Measurements from ENCODE around the gene L3MBTL1. TPM values are rescaled to one million over a fixed set of nuclear protein-coding genes. Genes with fewer than 3 reads are reported as not detected.

Gene L3MBTL1
- total RNA-seq, 1 experiment from 2014 or later, result 24.9 TPM

GRCh38 chr20:43508604-43509040 lies 1.1 kb downstream of the L3MBTL1 start:
- TF ChIP-seq REST (IDR thresholded peaks at IDR 0.05; ENCODE audit: insufficient read depth in 1 of 2, low read depth in 2 of 2, low read length in 1 of 2), result no peak
- no peak for TF ChIP-seq POLR2AphosphoS5 (IDR thresholded peaks at IDR 0.05; ENCODE audit: low read depth, low read length)
- TF ChIP-seq TCF7L2 (IDR thresholded peaks at IDR 0.05; ENCODE audit: low read depth, low read length), result no peak
- TF ChIP-seq CTCF (IDR thresholded peaks at IDR 0.05), result no peak
- no peak for TF ChIP-seq SIN3A (IDR thresholded peaks at IDR 0.05; ENCODE audit: borderline replicate concordance, insufficient read depth, low read depth, low read length)
- H3K36me3 ChIP-seq (ENCODE audit: control insufficient read depth, insufficient read depth, low read length), result no peaks in the 10 kb centered on the region
- BruUV-seq (replicated peaks), result TSS peak; percentile 81
- H3K27me3 ChIP-seq (ENCODE audit: control insufficient read depth, insufficient read depth, low read length), result no peaks in the 10 kb centered on the region
- peaks cover 6% of the 10 kb centered on the region; the same call in 1 of the 2 replicates for H3K4me1 ChIP-seq (ENCODE audit: control insufficient read depth, insufficient read depth, low read length)
- in situ Hi-C loops (cut with HindIII; ENCODE audit: low pct_unique_long_range_greater_than_20kb, low sequenced_read_pairs), result no loop called here
- ATAC-seq, result no peak
- H3K9me3 ChIP-seq (ENCODE audit: control insufficient read depth, insufficient read depth, low read depth, low read length), result no peaks in the 10 kb centered on the region
- no peak for DNase-seq (ENCODE audit: low read depth, low spot score)
- intact Hi-C loops (cut with micrococcal nuclease; ENCODE audit: unreplicated experiment), result no loop called here
- peak overlapping the region; percentile 69 to 73 for H3K4me3 ChIP-seq (ENCODE audit: low read depth in 2 of 2, low read length in 2 of 2)
- CTCF ChIA-PET, result interaction anchor here (0.6 kb wide), 1 partner anchor 31 kb away, joined by 4 read pairs; no protein-coding TSS in a partner anchor
- POLR2A ChIA-PET, result interaction anchor here (0.6 to 0.7 kb wide), 2 partner anchors 16 to 32 kb away, joined by 3 read pairs; no protein-coding TSS in a partner anchor
- H3K27ac ChIP-seq (ENCODE audit: low read length), result peak overlapping the region; percentile 67; the same call in 1 of the 2 replicates

GRCh38 chr20:43511879-43512278 lies 4.4 kb downstream of the L3MBTL1 start:
- H3K9me3 ChIP-seq (ENCODE audit: control insufficient read depth, insufficient read depth, low read depth, low read length), result no peaks in the 10 kb centered on the region
- in situ Hi-C loops (cut with HindIII; ENCODE audit: low pct_unique_long_range_greater_than_20kb, low sequenced_read_pairs) (no loop called here), intact Hi-C loops (cut with micrococcal nuclease; ENCODE audit: unreplicated experiment) (no loop called here)
- H3K36me3 ChIP-seq (ENCODE audit: control insufficient read depth, insufficient read depth, low read length), result no peaks in the 10 kb centered on the region
- BruUV-seq (replicated peaks), result no TSS peak
- H3K27me3 ChIP-seq (ENCODE audit: control insufficient read depth, insufficient read depth, low read length), result no peaks in the 10 kb centered on the region
- POLR2A ChIA-PET, result interaction anchor here (0.6 kb wide), 2 partner anchors 47 to 161 kb away, joined by 3 to 6 read pairs; no protein-coding TSS in a partner anchor
- no peak overlapping the region for H3K27ac ChIP-seq (ENCODE audit: low read length)
- no peak overlapping the region for H3K4me3 ChIP-seq (ENCODE audit: low read depth in 2 of 2, low read length in 2 of 2)
- TF ChIP-seq POLR2AphosphoS5 (IDR thresholded peaks at IDR 0.05; ENCODE audit: low read depth, low read length), result no peak
- DNase-seq (ENCODE audit: low read depth, low spot score) (no peak), ATAC-seq (no peak)
- CTCF ChIA-PET, result no interaction called here
- peaks cover 11% of the 10 kb centered on the region for H3K4me1 ChIP-seq (ENCODE audit: control insufficient read depth, insufficient read depth, low read length)

GRCh38 chr20:43513372-43513930 lies 6.0 kb downstream of the L3MBTL1 start:
- intact Hi-C loops (cut with micrococcal nuclease; ENCODE audit: unreplicated experiment) (no loop called here), in situ Hi-C loops (cut with HindIII; ENCODE audit: low pct_unique_long_range_greater_than_20kb, low sequenced_read_pairs) (no loop called here)
- Histone ChIP-seq H3K4me3 (ENCODE audit: low read depth in 2 of 2, low read length in 2 of 2) (peak overlapping the region; percentile 67 to 68), H3K36me3 (ENCODE audit: control insufficient read depth, insufficient read depth, low read length) (no peaks in the 10 kb centered on the region), H3K27ac (ENCODE audit: low read length) (peak overlapping the region; percentile 74), H3K9me3 (ENCODE audit: control insufficient read depth, insufficient read depth, low read depth, low read length) (no peaks in the 10 kb centered on the region), H3K4me1 (ENCODE audit: control insufficient read depth, insufficient read depth, low read length) (peaks cover 11% of the 10 kb centered on the region; the same call in 1 of the 2 replicates), H3K27me3 (ENCODE audit: control insufficient read depth, insufficient read depth, low read length) (no peaks in the 10 kb centered on the region)
- peak; percentile 12 for ATAC-seq
- ChIA-PET CTCF (no interaction called here), POLR2A (interaction anchor here (0.7 kb wide), 1 partner anchor 24 kb away, joined by 3 read pairs; no protein-coding TSS in a partner anchor)
- BruUV-seq (replicated peaks), result no TSS peak
- DNase-seq (ENCODE audit: low read depth, low spot score), result no peak
- TF ChIP-seq REST (IDR thresholded peaks at IDR 0.05; ENCODE audit: insufficient read depth in 1 of 2, low read depth in 2 of 2, low read length in 1 of 2) (no peak), POLR2AphosphoS5 (IDR thresholded peaks at IDR 0.05; ENCODE audit: low read depth, low read length) (no peak), SIN3A (IDR thresholded peaks at IDR 0.05; ENCODE audit: borderline replicate concordance, insufficient read depth, low read depth, low read length) (no peak), CTCF (IDR thresholded peaks at IDR 0.05) (no peak), TCF7L2 (IDR thresholded peaks at IDR 0.05; ENCODE audit: low read depth, low read length) (no peak)

Data from Panc1 (cell line).